ENCODE measurements around the gene ASB18. TPM values are rescaled to one million over a fixed set of nuclear protein-coding genes. Genes with fewer than 3 reads are reported as not detected.

Gene ASB18
- total RNA-seq, 1 donor from 2014 or later = not detected

DNA sequence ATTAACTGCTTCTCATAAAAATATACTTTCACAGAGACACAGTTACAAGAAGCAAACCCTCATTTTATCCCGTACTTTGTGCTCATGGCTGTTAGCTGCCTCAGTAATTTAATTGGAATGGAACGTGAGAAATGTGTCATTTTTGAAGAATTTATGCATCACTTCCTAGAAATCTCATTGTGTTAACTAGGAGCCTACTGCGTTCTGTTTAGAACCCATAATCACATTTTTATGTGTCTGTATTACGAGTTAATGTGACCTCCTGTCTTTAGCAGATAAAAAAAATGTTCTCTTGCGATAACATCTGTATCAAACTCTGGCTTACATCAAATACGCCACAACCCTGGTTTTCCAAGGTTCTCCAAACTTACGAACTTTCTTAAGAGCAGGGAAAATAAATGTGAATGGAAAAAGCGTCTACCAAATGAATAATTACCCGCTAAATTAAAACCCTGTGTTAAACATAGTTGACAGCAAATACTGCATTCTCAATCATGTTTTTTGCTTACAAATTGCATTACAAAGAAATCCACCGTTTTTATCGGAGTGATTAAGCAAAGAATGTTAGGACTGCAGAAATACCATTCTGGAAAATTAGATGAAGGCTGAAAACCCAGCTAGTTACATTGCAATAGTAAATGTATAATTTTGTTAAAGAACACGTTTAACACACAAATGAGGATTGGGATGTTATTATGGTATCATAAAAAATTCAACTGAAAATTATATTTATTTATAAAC is 84.0 kb downstream of the ASB18 start:
- Mint-ChIP-seq H3K4me3 (ENCODE audit: unreplicated experiment) (no peak overlapping the region), H3K9me3 (ENCODE audit: unreplicated experiment) (no peaks in the 10 kb centered on the region), H3K27ac (ENCODE audit: unreplicated experiment) (peak overlapping the region; percentile 21), H3K27me3 (ENCODE audit: unreplicated experiment) (peaks cover 5% of the 10 kb centered on the region), H3K36me3 (ENCODE audit: low read depth, unreplicated experiment) (no peaks in the 10 kb centered on the region), H3K4me1 (ENCODE audit: unreplicated experiment) (peaks cover 11% of the 10 kb centered on the region)
- TF ChIP-seq, protein P1, sequence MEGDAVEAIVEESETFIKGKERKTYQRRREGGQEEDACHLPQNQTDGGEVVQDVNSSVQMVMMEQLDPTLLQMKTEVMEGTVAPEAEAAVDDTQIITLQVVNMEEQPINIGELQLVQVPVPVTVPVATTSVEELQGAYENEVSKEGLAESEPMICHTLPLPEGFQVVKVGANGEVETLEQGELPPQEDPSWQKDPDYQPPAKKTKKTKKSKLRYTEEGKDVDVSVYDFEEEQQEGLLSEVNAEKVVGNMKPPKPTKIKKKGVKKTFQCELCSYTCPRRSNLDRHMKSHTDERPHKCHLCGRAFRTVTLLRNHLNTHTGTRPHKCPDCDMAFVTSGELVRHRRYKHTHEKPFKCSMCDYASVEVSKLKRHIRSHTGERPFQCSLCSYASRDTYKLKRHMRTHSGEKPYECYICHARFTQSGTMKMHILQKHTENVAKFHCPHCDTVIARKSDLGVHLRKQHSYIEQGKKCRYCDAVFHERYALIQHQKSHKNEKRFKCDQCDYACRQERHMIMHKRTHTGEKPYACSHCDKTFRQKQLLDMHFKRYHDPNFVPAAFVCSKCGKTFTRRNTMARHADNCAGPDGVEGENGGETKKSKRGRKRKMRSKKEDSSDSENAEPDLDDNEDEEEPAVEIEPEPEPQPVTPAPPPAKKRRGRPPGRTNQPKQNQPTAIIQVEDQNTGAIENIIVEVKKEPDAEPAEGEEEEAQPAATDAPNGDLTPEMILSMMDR (IDR thresholded peaks at IDR 0.05; ENCODE audit: unreplicated experiment) = no peak
- no peak for DNase-seq (ENCODE audit: low spot score)

DNA sequence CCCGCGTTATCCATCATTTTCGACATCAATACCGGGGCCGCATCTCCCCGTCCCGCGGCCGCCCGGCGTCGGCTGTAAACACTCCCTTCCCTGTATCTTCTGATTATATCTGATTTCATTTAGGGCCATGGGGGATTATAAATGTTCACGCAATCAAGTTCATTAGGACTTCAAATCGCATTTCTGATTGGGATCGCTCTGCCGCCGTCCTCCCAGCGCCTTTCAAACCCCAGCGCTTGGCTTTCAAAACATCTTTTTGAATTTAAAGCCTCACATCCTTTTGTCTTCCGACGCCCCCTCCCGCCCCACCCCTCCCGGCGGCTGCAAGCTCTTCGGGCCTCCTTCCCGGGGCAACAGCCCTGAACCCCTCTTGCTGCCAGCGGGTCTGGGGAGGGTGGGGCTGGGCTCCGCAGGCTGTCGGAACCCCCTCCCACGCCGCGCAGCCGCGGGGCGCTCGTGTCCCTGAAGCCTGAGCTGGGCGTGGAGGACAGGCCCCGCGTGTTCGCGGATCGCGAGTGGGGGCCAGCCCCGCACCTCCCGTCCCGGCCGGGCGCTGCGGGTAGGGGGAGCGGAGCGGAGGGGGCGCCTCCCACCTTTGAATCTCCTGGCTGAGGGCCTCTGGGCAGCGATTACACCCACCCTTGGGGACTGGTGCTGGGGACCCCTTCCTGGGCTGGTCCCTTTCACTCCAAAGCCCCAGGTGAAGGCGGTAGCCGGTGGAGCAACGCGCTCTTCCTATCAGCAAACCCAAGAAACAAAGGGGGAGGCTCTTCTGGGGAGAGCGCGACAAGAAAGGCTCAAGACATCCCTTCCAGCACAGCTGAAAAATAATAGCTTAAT is 84.8 kb downstream of the ASB18 start:
- Mint-ChIP-seq H3K36me3 (ENCODE audit: low read depth, unreplicated experiment) (no peaks in the 10 kb centered on the region), H3K4me3 (ENCODE audit: unreplicated experiment) (no peak overlapping the region), H3K9me3 (ENCODE audit: unreplicated experiment) (no peaks in the 10 kb centered on the region), H3K27me3 (ENCODE audit: unreplicated experiment) (peaks cover 7% of the 10 kb centered on the region), H3K4me1 (ENCODE audit: unreplicated experiment) (peaks cover 17% of the 10 kb centered on the region), H3K27ac (ENCODE audit: unreplicated experiment) (peak overlapping the region; percentile 21)
- TF ChIP-seq, protein P1 (IDR thresholded peaks at IDR 0.05; ENCODE audit: unreplicated experiment) = no peak
- no peak for DNase-seq (ENCODE audit: low spot score)

DNA sequence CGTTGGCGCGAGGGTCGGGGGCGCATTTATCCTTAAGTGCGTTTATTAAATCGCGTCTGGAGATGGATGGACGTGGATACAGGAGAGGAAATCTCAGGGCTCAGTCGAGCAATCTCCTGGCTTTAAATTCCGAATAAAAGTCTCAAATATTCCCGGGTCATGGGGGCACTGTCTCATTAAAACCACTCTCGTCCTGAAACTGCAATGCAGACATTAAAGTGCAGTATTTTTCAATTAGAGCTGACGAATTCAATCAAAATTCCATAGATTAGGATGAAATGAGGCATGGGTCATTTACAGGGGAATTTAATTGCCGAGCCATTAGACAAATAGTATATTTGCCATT is 85.3 kb downstream of the ASB18 start:
- TF ChIP-seq, protein P1 (IDR thresholded peaks at IDR 0.05; ENCODE audit: unreplicated experiment) = no peak
- Mint-ChIP-seq H3K4me3 (ENCODE audit: unreplicated experiment) (peak overlapping the region; percentile 7), H3K36me3 (ENCODE audit: low read depth, unreplicated experiment) (no peaks in the 10 kb centered on the region), H3K27me3 (ENCODE audit: unreplicated experiment) (peaks cover 13% of the 10 kb centered on the region), H3K4me1 (ENCODE audit: unreplicated experiment) (peaks cover 23% of the 10 kb centered on the region), H3K27ac (ENCODE audit: unreplicated experiment) (no peak overlapping the region), H3K9me3 (ENCODE audit: unreplicated experiment) (no peaks in the 10 kb centered on the region)
- DNase-seq (ENCODE audit: low spot score) = no peak

DNA sequence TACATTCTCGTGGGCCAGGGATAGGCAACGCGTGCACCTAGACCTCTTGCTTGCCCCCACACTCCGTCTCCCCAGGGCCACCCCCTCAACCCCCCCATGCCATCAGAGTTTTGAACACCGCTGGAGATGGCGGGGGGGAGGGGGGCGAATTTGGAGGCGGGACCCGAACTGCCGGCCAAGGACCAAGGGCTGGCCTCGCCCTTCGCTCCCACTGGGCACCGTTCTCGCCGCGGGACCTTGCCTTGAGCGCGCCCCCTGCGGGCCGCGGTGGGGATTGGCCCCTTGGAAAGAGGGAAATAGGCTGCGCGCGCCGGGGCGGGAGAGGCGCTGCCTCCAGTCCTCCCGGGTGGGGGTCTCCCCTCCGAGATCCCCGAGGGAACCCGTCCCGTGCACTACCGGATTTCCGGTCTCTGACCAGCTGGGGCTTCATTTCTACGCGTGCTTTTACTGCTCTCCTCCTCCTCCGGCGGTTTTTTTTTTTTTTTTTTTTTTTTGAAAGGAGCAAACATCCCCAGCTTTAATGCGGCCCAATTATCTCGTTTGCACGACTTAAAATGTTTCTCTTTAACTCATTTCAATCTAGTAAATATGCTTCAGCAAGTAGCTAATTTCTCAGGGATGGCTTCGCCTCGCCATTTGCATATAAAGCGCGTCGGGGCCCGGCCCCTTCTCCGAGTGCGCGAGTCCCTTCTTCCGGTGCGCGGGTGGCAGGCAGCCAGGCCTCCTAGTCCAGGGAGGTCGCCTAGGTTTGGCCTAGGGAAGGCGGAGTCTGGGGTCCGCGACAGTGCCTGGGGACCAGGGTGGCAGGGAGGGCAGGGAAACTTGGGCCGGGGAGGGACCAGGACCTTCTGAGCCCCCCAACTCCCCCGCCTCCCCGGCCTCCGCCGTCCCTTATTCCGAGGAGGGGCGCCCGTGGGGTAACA is 86.0 kb downstream of the ASB18 start:
- H3K27ac Mint-ChIP-seq (ENCODE audit: unreplicated experiment) = no peak overlapping the region
- H3K9me3 Mint-ChIP-seq (ENCODE audit: unreplicated experiment) = no peaks in the 10 kb centered on the region
- peak overlapping the region; percentile 65 for H3K4me3 Mint-ChIP-seq (ENCODE audit: unreplicated experiment)
- H3K36me3 Mint-ChIP-seq (ENCODE audit: low read depth, unreplicated experiment) = no peaks in the 10 kb centered on the region
- peak; percentile 92 for DNase-seq (ENCODE audit: low spot score)
- TF ChIP-seq, protein P1 (IDR thresholded peaks at IDR 0.05; ENCODE audit: unreplicated experiment) = peak; percentile 93
- H3K27me3 Mint-ChIP-seq (ENCODE audit: unreplicated experiment) = peaks cover 15% of the 10 kb centered on the region
- peaks cover 25% of the 10 kb centered on the region for H3K4me1 Mint-ChIP-seq (ENCODE audit: unreplicated experiment)

Data from endothelial cell (in vitro differentiated cells).